H1 (cell line): ENCODE data around the gene DYNLRB1. TPM values are rescaled to one million over a fixed set of nuclear protein-coding genes. Genes with fewer than 3 reads are reported as not detected.
"Not testable (repeated sequence)": the region's sequence is repeated elsewhere in the genome, so short reads cannot be mapped to it uniquely, and the experiment has no call there.

Experiments
- CTCF ChIA-PET: fragments of 300-600 bp; sonication (Branson Sonifier 250); formaldehyde crosslinking; loops from one replicate; lab custom pipeline; 2021; ENCODE audit not compliant: partially characterized antibody; lab: Charles Lee
- POLR2A ChIA-PET: fragments of 300-600 bp; sonication (Branson Sonifier 250); formaldehyde crosslinking; loops from one replicate; lab custom pipeline; 2021; ENCODE audit warnings: inconsistent platforms; ENCODE audit not compliant: partially characterized antibody; lab: Charles Lee
- DNase-seq, 2 experiments: peaks; one replicate each; pipeline versions ENCODE4 v3.0.0 to v3.0.0-alpha.2; 2010 to 2022; ENCODE audit warnings: low spot score in 2 of 2, low read depth in 1 of 2, mixed read lengths in 1 of 2
- FAIRE-seq: peaks from 2 replicates; lab custom pipeline; 2011; peaks lifted over from hg19 to GRCh38; lab: Jason Lieb, UNC
- H2AFZ ChIP-seq: 2 replicates; pipeline ENCODE4 v1.8.1; 2012; ENCODE audit warnings: low read length, inconsistent platforms
- H2AK5ac ChIP-seq: 2 replicates; pipeline ENCODE4 v1.6.1; 2013; ENCODE audit warnings: low read depth, low read length
- H2BK120ac ChIP-seq: replicated peaks from 2 replicates; pipeline ENCODE3; 2013; ENCODE audit warnings: low read depth, low read length, inconsistent platforms
- H2BK12ac ChIP-seq: 2 replicates; pipeline ENCODE4 v1.6.1; 2013; ENCODE audit warnings: low read depth, low read length
- H2BK15ac ChIP-seq: 2 replicates; pipeline ENCODE4 v1.6.1; 2013; ENCODE audit warnings: low read length
- H2BK20ac ChIP-seq: 2 replicates; pipeline ENCODE4 v1.6.1; 2013; ENCODE audit warnings: low read length
- H2BK5ac ChIP-seq: 2 replicates; pipeline ENCODE4 v1.6.1; 2013; ENCODE audit warnings: low read depth, low read length
- H3K14ac ChIP-seq: 2 replicates; pipeline ENCODE4 v1.6.1; 2013; ENCODE audit warnings: inconsistent platforms; ENCODE audit not compliant: insufficient read length
- H3K18ac ChIP-seq: 2 replicates; pipeline ENCODE4 v1.6.1; 2013; ENCODE audit warnings: low read length; ENCODE audit errors: extremely low read depth
- H3K23ac ChIP-seq: 2 replicates; pipeline ENCODE4 v1.6.1; 2013; ENCODE audit warnings: inconsistent platforms; ENCODE audit not compliant: insufficient read length
- H3K23me2 ChIP-seq: 2 replicates; pipeline ENCODE4 v1.6.1; 2013; ENCODE audit warnings: low read depth, low read length
- H3K27ac ChIP-seq: 2 replicates; pipeline ENCODE4 v1.6.1; 2011; ENCODE audit warnings: low read depth, low read length, inconsistent platforms
- H3K27me3 ChIP-seq, 4 experiments: replicated peaks in 1 of 4; 1 replicate in 1 of 4; 2 replicates in 3 of 4; pipeline versions ENCODE4 v1.6.1 to v1.8.1; 2011 to 2013; ENCODE audit warnings: low read length in 3 of 4, mild to moderate bottlenecking in 3 of 4, inconsistent platforms in 2 of 4, mixed read lengths in 2 of 4, moderate library complexity in 1 of 4; ENCODE audit not compliant: control insufficient read depth in 3 of 4, insufficient read depth in 3 of 4; ENCODE audit errors: extremely low read depth in 1 of 4
- H3K36me3 ChIP-seq, 4 experiments: 2 replicates each; pipeline versions ENCODE4 v1.6.1 to v1.8.1; 2011 to 2013; ENCODE audit warnings: mild to moderate bottlenecking in 4 of 4, low read length in 3 of 4, moderate library complexity in 2 of 4, control low read depth in 1 of 4, inconsistent platforms in 1 of 4; ENCODE audit not compliant: insufficient read depth in 4 of 4, control insufficient read depth in 2 of 4
- H3K4ac ChIP-seq: replicated peaks from 2 replicates; pipeline ENCODE3; 2013; ENCODE audit warnings: low read length, low read depth, mixed read lengths, inconsistent platforms; ENCODE audit not compliant: insufficient read length
- H3K4me1 ChIP-seq, 4 experiments: replicated peaks in 1 of 4; 1 replicate in 1 of 4; 2 replicates in 3 of 4; pipeline versions ENCODE4 v1.6.1 to v1.8.1; 2011 to 2013; ENCODE audit warnings: low read length in 3 of 4, inconsistent platforms in 2 of 4, mixed read lengths in 1 of 4; ENCODE audit not compliant: insufficient read depth in 4 of 4, control insufficient read depth in 3 of 4
- H3K4me2 ChIP-seq, 2 experiments: 2 replicates each; pipeline versions ENCODE4 v1.6.1 to v1.8.1; 2011 to 2013; ENCODE audit warnings: low read depth in 2 of 2, low read length in 2 of 2, control low read depth in 1 of 2, inconsistent platforms in 1 of 2, mild to moderate bottlenecking in 1 of 2; ENCODE audit not compliant: insufficient read depth in 1 of 2
- H3K4me3 ChIP-seq, 4 experiments: fragments of 200-600, 300-600 bp in 1 of 4; sonication (generic), shearing (Covaris generic), sonication (Bioruptor Twin) in 1 of 4; 2 replicates each; pipeline versions ENCODE4 v1.5.1 to v1.8.1; 2011 to 2016; ENCODE audit warnings: low read length in 4 of 4, low read depth in 3 of 4, control low read depth in 2 of 4, inconsistent platforms in 2 of 4, mild to moderate bottlenecking in 2 of 4, mixed read lengths in 1 of 4, moderate library complexity in 1 of 4; ENCODE audit not compliant: insufficient read depth in 2 of 4; ENCODE audit errors: extremely low read depth in 1 of 4
- H3K56ac ChIP-seq: replicated peaks from 2 replicates; pipeline ENCODE3; 2013; ENCODE audit warnings: low read depth, mild to moderate bottlenecking, mixed read lengths, low read length, inconsistent platforms; ENCODE audit not compliant: insufficient read length
- H3K79me1 ChIP-seq: 2 replicates; pipeline ENCODE4 v1.6.1; 2013; ENCODE audit warnings: low read depth, low read length, control low read depth
- H3K79me2 ChIP-seq, 2 experiments: 2 replicates each; pipeline versions ENCODE4 v1.6.1 to v1.8.1; 2012 to 2013; ENCODE audit warnings: low read length in 2 of 2, mild to moderate bottlenecking in 2 of 2, inconsistent platforms in 1 of 2; ENCODE audit not compliant: insufficient read depth in 2 of 2, control insufficient read depth in 1 of 2
- H3K9ac ChIP-seq, 4 experiments: replicated peaks in 1 of 4; 1 replicate in 1 of 4; 2 replicates in 3 of 4; pipeline versions ENCODE4 v1.6.1 to v1.8.1; 2011 to 2013; ENCODE audit warnings: low read depth in 3 of 4, low read length in 3 of 4, control low read depth in 2 of 4, mild to moderate bottlenecking in 2 of 4, moderate library complexity in 2 of 4, inconsistent platforms in 1 of 4; ENCODE audit errors: extremely low read depth in 1 of 4
- H3K9me3 ChIP-seq, 2 experiments: 2 replicates each; pipeline versions ENCODE4 v1.6.1 to v1.8.1; 2012 to 2013; ENCODE audit warnings: mild to moderate bottlenecking in 2 of 2, moderate library complexity in 2 of 2, control low read depth in 1 of 2, inconsistent platforms in 1 of 2, low read depth in 1 of 2, low read length in 1 of 2, mixed read lengths in 1 of 2; ENCODE audit not compliant: insufficient read depth in 2 of 2
- H4K20me1 ChIP-seq, 2 experiments: replicated peaks in 1 of 2; 2 replicates each; pipeline versions ENCODE3 to v1.8.1; 2011 to 2013; ENCODE audit warnings: inconsistent platforms in 2 of 2, low read length in 2 of 2, mild to moderate bottlenecking in 1 of 2; ENCODE audit not compliant: insufficient read depth in 2 of 2, control insufficient read depth in 1 of 2
- H4K5ac ChIP-seq: 2 replicates; pipeline ENCODE4 v1.6.1; 2013; ENCODE audit warnings: low read length, low read depth, mixed read lengths, inconsistent platforms; ENCODE audit not compliant: insufficient read length
- H4K8ac ChIP-seq: 2 replicates; pipeline ENCODE4 v1.8.0; 2013; ENCODE audit warnings: mild to moderate bottlenecking, moderate library complexity, low read length, inconsistent platforms; ENCODE audit not compliant: insufficient read depth; ENCODE audit errors: extremely low read depth
- H4K91ac ChIP-seq: replicated peaks from 2 replicates; pipeline ENCODE3; 2013; ENCODE audit warnings: low read length, mixed read lengths, inconsistent platforms; ENCODE audit not compliant: insufficient read length
- WGBS, 2 experiments: shearing (Covaris generic) in 1 of 2; methylation state at CpG; one replicate each; pipeline versions ENCODE4 v1.1.6 to v1.1.7; 2013 to 2015; ENCODE audit warnings: low lambda C conversion rate in 2 of 2, mixed read lengths in 2 of 2, inconsistent platforms in 1 of 2, low coverage in 1 of 2, missing lambda C conversion rate in 1 of 2; ENCODE audit not compliant: insufficient replicate concordance in 2 of 2, insufficient coverage in 1 of 2, insufficient read length in 1 of 2; ENCODE audit errors: extremely low coverage in 1 of 2, missing lambda C conversion rate in 1 of 2; 5-methylcytosine and 5-hydroxymethylcytosine counted together
- polyA plus RNA-seq, 7 experiments: library from polyadenylated mRNA; depleted of rRNA in 3 of 7; stranded (reverse) in 5 of 7; unstranded in 2 of 7; fragments of >200 nt in 5 of 7; fragments of 200-250 nt in 2 of 7; gene quantifications; 1 replicate in 5 of 7; 2 replicates in 1 of 7; 4 replicates in 1 of 7; pipeline versions ENCODE4 v1.2.1 to v1.2.3, GENCODE V29; 2011 to 2013; ENCODE audit warnings: missing spikeins in 2 of 7, mixed read lengths in 2 of 7
- total RNA-seq: library from RNA; stranded (reverse); fragmentation: NEBNext Ultra II Directional; extraction: Animal tissue kit (Norgen Biotek cat#: 25700); gene quantifications from 2 replicates; pipeline ENCODE4 v1.2.1, GENCODE V29; 2021

The DYNLRB1 gene
- total and polyA plus RNA-seq, 2 of the 8 experiments (the other 6 are each of a cell fraction or from before 2014, with no cell fraction given): 109 to 214 TPM

DNA sequence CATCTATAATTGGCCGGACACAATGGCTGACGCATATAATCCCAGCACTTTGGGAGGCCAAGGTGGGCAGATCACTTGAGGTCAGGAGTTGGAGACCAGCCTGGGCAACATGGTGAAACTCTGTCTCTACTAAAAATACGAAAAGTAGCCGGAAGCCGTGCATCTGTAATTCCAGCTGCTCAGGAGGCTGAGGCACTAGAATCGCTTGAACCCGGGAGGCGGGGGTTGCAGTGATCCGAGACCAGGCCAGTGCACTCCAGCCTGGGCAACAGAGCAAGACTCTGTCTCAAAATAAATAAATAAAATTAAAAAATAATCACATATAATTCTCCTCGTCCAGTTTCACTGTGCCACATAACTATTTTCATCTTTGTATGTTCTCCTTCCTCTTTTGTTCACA, 3.6 kb downstream of the DYNLRB1 start:
- not testable (repeated sequence) for H3K23ac ChIP-seq, H3K27me3 ChIP-seq, H3K4ac ChIP-seq, H2BK15ac ChIP-seq, H3K36me3 ChIP-seq, H4K8ac ChIP-seq, H3K27ac ChIP-seq, H3K18ac ChIP-seq, H2BK120ac ChIP-seq, H2BK20ac ChIP-seq, H2AK5ac ChIP-seq, H2BK12ac ChIP-seq, H3K4me3 ChIP-seq, H3K9ac ChIP-seq, DNase-seq, H3K79me1 ChIP-seq, H4K5ac ChIP-seq, H3K4me2 ChIP-seq, FAIRE-seq, H3K4me1 ChIP-seq, H3K56ac ChIP-seq, H4K91ac ChIP-seq, H2AFZ ChIP-seq, H3K14ac ChIP-seq, H3K23me2 ChIP-seq, H2BK5ac ChIP-seq, H3K9me3 ChIP-seq
- Histone ChIP-seq H3K79me2 (peaks cover 0 to 79% of the 10 kb centered on the region in 2 experiments; a peak in 3 of 4 replicates), H4K20me1 (peaks cover 14 to 16% of the 10 kb centered on the region in 2 experiments)
- ChIA-PET CTCF (interaction anchor here (1.7 kb wide), 1 partner anchor 218 kb away, joined by 5 read pairs; no protein-coding TSS in a partner anchor), POLR2A (interaction anchor here (3.1 kb wide), 1 partner anchor 217 kb away, joined by 12 read pairs; the partner anchor contains the start of gene AHCY)
- 91 to 100% methylated on average over 1 to 10 of the region's 10 CpGs for WGBS, 2 experiments
